T-cell (primary cell): ENCODE measurements around the gene CCNL2. TPM values are rescaled to one million over a fixed set of nuclear protein-coding genes. Genes with fewer than 3 reads are reported as not detected.
"Not testable (repeated sequence)": the region's sequence is repeated elsewhere in the genome, so short reads cannot be mapped to it uniquely, and the experiment has no call there.

ENCODE experiments used
- ATAC-seq, 4 experiments: fragments of 200-7000 bp in 3 of 4; fragments of 150-1000 bp in 1 of 4; cut with Tn5 transposase; replicated peaks in 1 of 4; 1 replicate in 3 of 4; 2 replicates in 1 of 4; pipeline ENCODE4 v1.10.0; 2021; ENCODE audit warnings: moderate library complexity in 3 of 4, mild to moderate bottlenecking in 2 of 4, moderate number of reproducible peaks in 1 of 4
- CTCF ChIA-PET, 2 donors: fragments of 300-600 bp; sonication (Branson Sonifier 250); formaldehyde crosslinking; loops; one replicate each; lab custom pipeline; 2022; ENCODE audit warnings: antibody characterized with exemption in 2 of 2; lab: Charles Lee
- POLR2A ChIA-PET, 2 donors: fragments of 300-600 bp; sonication (Branson Sonifier 250); formaldehyde crosslinking; loops; one replicate each; lab custom pipeline; 2022; ENCODE audit warnings: antibody characterized with exemption in 2 of 2; lab: Charles Lee
- DNase-seq, 35 experiments: peaks; one replicate each; pipeline versions ENCODE4 v3.0.0 to v3.0.0-alpha.2; 2013 to 2023
- H3K27ac ChIP-seq: one replicate; pipeline ENCODE4 v1.5.1; 2013; ENCODE audit warnings: low read length
- H3K27me3 ChIP-seq, 2 experiments: replicated peaks in 1 of 2; 1 replicate in 1 of 2; 2 replicates in 1 of 2; pipeline versions ENCODE4 v1.6.1 to v1.7.0; 2013; ENCODE audit warnings: low read length in 1 of 2, mixed read lengths in 1 of 2; ENCODE audit not compliant: control insufficient read depth in 2 of 2, insufficient read depth in 2 of 2; ENCODE audit errors: extremely low read depth in 1 of 2
- H3K36me3 ChIP-seq, 2 donors: 1 replicate in 1 of 2; 2 replicates in 1 of 2; pipeline versions ENCODE4 v1.6.1 to v1.7.0; 2013; ENCODE audit warnings: low read length in 1 of 2; ENCODE audit not compliant: control insufficient read depth in 2 of 2, insufficient read depth in 1 of 2; ENCODE audit errors: extremely low read depth in 1 of 2
- H3K4me1 ChIP-seq, 2 experiments: 1 replicate in 1 of 2; 2 replicates in 1 of 2; pipeline versions ENCODE4 v1.6.1 to v1.7.0; 2013; ENCODE audit warnings: low read length in 2 of 2, mixed read lengths in 1 of 2; ENCODE audit not compliant: insufficient read depth in 2 of 2, control insufficient read depth in 1 of 2; ENCODE audit errors: extremely low read depth in 1 of 2
- H3K4me3 ChIP-seq, 2 donors: 1 replicate in 1 of 2; 2 replicates in 1 of 2; pipeline versions ENCODE4 v1.5.1 to v1.7.0; 2013; ENCODE audit warnings: mild to moderate bottlenecking in 2 of 2, low read length in 1 of 2, moderate library complexity in 1 of 2; ENCODE audit not compliant: control insufficient read depth in 1 of 2; ENCODE audit errors: extremely low read depth in 1 of 2
- H3K9me3 ChIP-seq: 2 replicates; pipeline ENCODE4 v1.7.0; 2013
- H3K27ac Mint-ChIP-seq, 2 donors: one replicate each; pipeline ENCODE4 v1.8.0; 2020 to 2021; ENCODE audit warnings: mild to moderate bottlenecking in 2 of 2, mixed read lengths in 2 of 2
- H3K27me3 Mint-ChIP-seq, 2 donors: one replicate each; pipeline ENCODE4 v1.8.0; 2021 to 2022; ENCODE audit warnings: mixed read lengths in 2 of 2
- H3K36me3 Mint-ChIP-seq: one replicate; pipeline ENCODE4 v1.8.0; 2021; ENCODE audit warnings: mixed read lengths
- H3K4me1 Mint-ChIP-seq, 3 donors: one replicate each; pipeline ENCODE4 v1.8.0; 2020 to 2022; ENCODE audit warnings: mixed read lengths in 3 of 3, mild to moderate bottlenecking in 1 of 3
- H3K4me3 Mint-ChIP-seq, 3 donors: one replicate each; pipeline ENCODE4 v1.8.0; 2020 to 2022; ENCODE audit warnings: mild to moderate bottlenecking in 3 of 3, mixed read lengths in 3 of 3, moderate library complexity in 3 of 3
- H3K9me3 Mint-ChIP-seq, 3 donors: one replicate each; pipeline ENCODE4 v1.8.0; 2020 to 2022; ENCODE audit warnings: mixed read lengths in 3 of 3
- WGBS: methylation state at CpG from one replicate; pipeline ENCODE4 v1.1.5; 2013; ENCODE audit warnings: missing lambda C conversion rate; ENCODE audit not compliant: insufficient coverage; 5-methylcytosine and 5-hydroxymethylcytosine counted together
- total RNA-seq, 35 experiments: library from RNA in 6 of 35; stranded (reverse) in 6 of 35; fragments of 120-200 nt in 1 of 35; gene quantifications; one replicate each; pipeline versions ENCODE4 v1.2.1 to v1.2.4 and lab custom pipeline; 2013 to 2026

Gene CCNL2
- total RNA-seq, 5 donors from 2014 or later (not counting 1 experiment from before 2014, with no cell fraction given): 250 to 418 (median 376) TPM

- Mint-ChIP-seq H3K27ac (peak overlapping the region; percentile 22 to 27), H3K4me3 (peak overlapping the region in 1 of 3 donors; percentile 56), H3K4me1 (peaks cover 0 to 37% (median 23%) of the 10 kb centered on the region in 3 donors)
- H3K4me3 ChIP-seq, H3K36me3 Mint-ChIP-seq, H3K9me3 Mint-ChIP-seq, H3K9me3 ChIP-seq, DNase-seq, H3K36me3 ChIP-seq, H3K27me3 ChIP-seq, H3K27me3 Mint-ChIP-seq, CTCF ChIA-PET, POLR2A ChIA-PET, ATAC-seq, H3K27ac ChIP-seq: not testable (repeated sequence)
- peaks cover 15 to 40% of the 10 kb centered on the region in 2 experiments for H3K4me1 ChIP-seq
- no CpG with 5 or more reads among the region's 14 CpGs for WGBS
Measured at GRCh38 chr1:1370094-1370493, 29.0 kb downstream of the CCNL2 start.

GRCh38 chr1:1367315-1367714, 31.8 kb downstream of the CCNL2 start:
- Mint-ChIP-seq H3K27ac (no peak overlapping the region), H3K4me1 (peaks cover 0 to 23% (median 10%) of the 10 kb centered on the region in 3 donors), H3K4me3 (no peak overlapping the region), H3K9me3 (no peaks in the 10 kb centered on the region), H3K36me3 (no peaks in the 10 kb centered on the region), H3K27me3 (no peaks in the 10 kb centered on the region)
- Histone ChIP-seq H3K27me3 (peaks cover 0 to 4% of the 10 kb centered on the region in 2 experiments), H3K27ac (no peak overlapping the region), H3K4me3 (no peak overlapping the region), H3K9me3 (no peaks in the 10 kb centered on the region), H3K36me3 (no peaks in the 10 kb centered on the region), H3K4me1 (peaks cover 15 to 20% of the 10 kb centered on the region in 2 experiments)
- 98% methylated on average over 5 of the region's 5 CpGs for WGBS
- POLR2A ChIA-PET: no interaction called here
- DNase-seq: no peak
- CTCF ChIA-PET: no interaction called here
- no peak for ATAC-seq

DNA sequence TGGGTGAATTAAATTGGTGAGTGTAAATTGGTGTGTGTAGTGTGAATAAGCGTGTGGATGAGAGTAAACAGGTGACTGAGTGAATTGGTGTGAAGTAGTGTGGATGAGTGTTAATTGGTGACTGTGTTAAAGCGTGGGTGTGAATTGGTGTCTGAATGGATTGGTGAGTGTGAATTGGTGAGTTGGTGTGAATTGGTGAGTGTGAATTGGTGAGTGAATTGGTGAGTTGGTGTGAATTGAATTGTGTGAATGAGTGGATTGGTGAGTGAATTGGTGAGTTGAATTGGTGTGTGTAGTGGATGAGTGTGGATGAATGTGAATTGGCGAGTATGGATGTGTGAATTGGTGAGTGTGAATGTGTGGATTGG, 32.5 kb downstream of the CCNL2 start:
- H3K27ac Mint-ChIP-seq: no peak overlapping the region
- POLR2A ChIA-PET: no interaction called here
- 88% methylated on average over 2 of the region's 3 CpGs for WGBS
- no peaks in the 10 kb centered on the region for H3K9me3 Mint-ChIP-seq
- peaks cover 0 to 17% (median 7%) of the 10 kb centered on the region in 3 donors for H3K4me1 Mint-ChIP-seq
- Histone ChIP-seq H3K4me3 (no peak overlapping the region), H3K27me3 (peaks cover 0 to 4% of the 10 kb centered on the region in 2 experiments), H3K9me3 (no peaks in the 10 kb centered on the region), H3K4me1 (peaks cover 9 to 14% of the 10 kb centered on the region in 2 experiments), H3K36me3 (no peaks in the 10 kb centered on the region), H3K27ac (no peak overlapping the region)
- H3K27me3 Mint-ChIP-seq: no peaks in the 10 kb centered on the region
- H3K4me3 Mint-ChIP-seq: no peak overlapping the region
- no peak for DNase-seq
- H3K36me3 Mint-ChIP-seq: no peaks in the 10 kb centered on the region
- ATAC-seq: no peak
- CTCF ChIA-PET: no interaction called here

- ATAC-seq (no peak), DNase-seq (no peak)
- Mint-ChIP-seq H3K27ac (no peak overlapping the region), H3K4me3 (no peak overlapping the region), H3K27me3 (no peaks in the 10 kb centered on the region), H3K9me3 (no peaks in the 10 kb centered on the region), H3K4me1 (peaks cover 0 to 11% (median 2%) of the 10 kb centered on the region in 3 donors), H3K36me3 (no peaks in the 10 kb centered on the region)
- peaks cover 0 to 9% of the 10 kb centered on the region in 2 experiments for H3K27me3 ChIP-seq
- CTCF ChIA-PET: no interaction called here
- H3K27ac ChIP-seq: no peak overlapping the region
- WGBS: 76% methylated on average over 10 of the region's 10 CpGs
- POLR2A ChIA-PET: no interaction called here
- H3K9me3 ChIP-seq: no peaks in the 10 kb centered on the region
- no peaks in the 10 kb centered on the region for H3K36me3 ChIP-seq
- H3K4me3 ChIP-seq: no peak overlapping the region
- H3K4me1 ChIP-seq: peaks cover 3 to 9% of the 10 kb centered on the region in 2 experiments
Measured at GRCh38 chr1:1365875-1366698, 33.0 kb downstream of the CCNL2 start.

DNA sequence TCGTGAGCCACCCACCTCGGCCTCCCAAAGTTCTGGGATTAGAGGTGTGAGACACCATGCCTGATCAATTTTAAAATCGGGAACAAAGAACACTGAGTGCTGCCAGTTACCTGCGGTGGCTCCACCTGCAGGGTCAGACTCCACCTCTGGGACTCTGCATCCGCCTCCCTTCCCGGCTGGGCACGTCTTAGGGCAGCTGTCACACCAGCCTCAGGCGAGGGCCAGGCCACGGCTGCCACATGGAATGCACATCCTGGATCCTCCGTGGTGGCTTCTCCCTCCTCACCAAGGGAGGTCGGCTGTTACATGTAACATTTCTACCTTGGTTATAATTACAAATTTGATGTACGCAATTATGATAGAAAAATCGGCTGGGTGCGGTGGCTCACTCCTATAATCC, 34.9 kb downstream of the CCNL2 start:
- 81% methylated on average over 8 of the region's 14 CpGs for WGBS
- no peak for ATAC-seq
- Histone ChIP-seq H3K27me3 (peaks cover 0 to 25% of the 10 kb centered on the region in 2 experiments), H3K4me1 (peaks cover 0 to 12% of the 10 kb centered on the region in 2 experiments), H3K27ac (no peak overlapping the region), H3K4me3 (no peak overlapping the region), H3K9me3 (no peaks in the 10 kb centered on the region), H3K36me3 (no peaks in the 10 kb centered on the region)
- DNase-seq: no peak
- H3K4me1 Mint-ChIP-seq: peaks cover 3 to 8% (median 4%) of the 10 kb centered on the region in 3 donors
- ChIA-PET CTCF (no interaction called here), POLR2A (no interaction called here)
- H3K27ac Mint-ChIP-seq: peak overlapping the region in 1 of 2 donors; percentile 58
- H3K4me3 Mint-ChIP-seq: no peak overlapping the region
- peaks cover 0 to 5% of the 10 kb centered on the region in 2 donors for H3K27me3 Mint-ChIP-seq
- no peaks in the 10 kb centered on the region for H3K36me3 Mint-ChIP-seq
- no peaks in the 10 kb centered on the region for H3K9me3 Mint-ChIP-seq

DNA sequence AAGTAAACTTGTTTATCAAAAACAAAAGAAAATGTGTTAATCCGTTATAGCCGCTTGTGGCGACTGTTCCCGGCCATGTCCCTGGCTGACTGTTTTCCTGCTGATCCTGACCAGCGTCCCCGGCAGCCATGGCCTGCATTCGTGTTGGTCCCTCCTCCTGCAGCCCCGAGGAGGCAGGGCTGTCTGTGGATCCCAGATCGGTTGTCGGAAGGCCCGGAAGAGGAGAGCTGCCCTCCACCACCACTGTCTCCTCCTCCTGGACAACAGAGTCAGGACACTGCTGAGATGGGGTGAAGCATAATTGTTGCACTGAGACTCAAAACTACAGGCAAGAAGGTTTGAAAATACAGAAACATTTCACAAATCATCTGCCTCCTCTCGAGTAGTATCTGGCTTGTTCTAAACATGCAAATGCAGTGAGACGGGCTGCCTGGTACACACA, 37.1 kb downstream of the CCNL2 start:
- Histone ChIP-seq H3K4me1 (peaks cover 7 to 30% of the 10 kb centered on the region in 2 experiments), H3K27me3 (peaks cover 0 to 48% of the 10 kb centered on the region in 2 experiments), H3K27ac (no peak overlapping the region), H3K4me3 (no peak overlapping the region), H3K9me3 (no peaks in the 10 kb centered on the region), H3K36me3 (no peaks in the 10 kb centered on the region)
- H3K27me3 Mint-ChIP-seq: peaks cover 0 to 15% of the 10 kb centered on the region in 2 donors
- 51% methylated on average over 9 of the region's 13 CpGs for WGBS
- no peaks in the 10 kb centered on the region for H3K36me3 Mint-ChIP-seq
- ATAC-seq (no peak), DNase-seq (no peak)
- H3K4me1 Mint-ChIP-seq: peaks cover 7 to 14% (median 12%) of the 10 kb centered on the region in 3 donors
- POLR2A ChIA-PET: no interaction called here
- H3K9me3 Mint-ChIP-seq: no peaks in the 10 kb centered on the region
- H3K27ac Mint-ChIP-seq: no peak overlapping the region
- CTCF ChIA-PET: no interaction called here
- H3K4me3 Mint-ChIP-seq: no peak overlapping the region
